Measurements from ENCODE around the gene APLN. TPM values are rescaled to one million over a fixed set of nuclear protein-coding genes. Genes with fewer than 3 reads are reported as not detected.

APLN gene
- total RNA-seq, 1 experiment from 2014 or later: not detected

DNA sequence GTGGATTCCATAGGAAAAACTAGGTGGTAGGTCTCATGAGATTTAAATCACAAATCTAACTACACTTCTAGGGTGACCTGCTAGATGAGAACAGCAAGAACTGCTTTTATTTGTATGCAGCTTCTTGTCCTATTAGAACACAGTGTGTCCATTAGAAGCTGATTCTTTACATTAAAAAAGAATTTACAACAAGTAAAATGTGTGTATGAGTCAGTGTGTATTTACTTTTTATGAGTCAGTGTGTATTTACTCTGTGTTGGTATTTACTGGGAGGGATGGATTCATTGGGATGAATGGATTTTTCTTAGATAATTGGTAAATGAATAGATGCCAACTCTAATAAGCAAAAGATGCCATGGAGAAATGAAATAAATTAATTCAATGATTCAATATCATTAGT is 43.4 kb upstream of the APLN start:
- BruUV-seq (replicated peaks): no TSS peak
- Mint-ChIP-seq H3K9me3 (ENCODE audit: unreplicated experiment) (no peaks in the 10 kb centered on the region), H3K36me3 (ENCODE audit: insufficient read depth, unreplicated experiment) (no peaks in the 10 kb centered on the region), H3K4me1 (ENCODE audit: insufficient read depth, unreplicated experiment) (no peaks in the 10 kb centered on the region), H3K27ac (ENCODE audit: low read depth, unreplicated experiment) (no peak overlapping the region), H3K4me3 (ENCODE audit: unreplicated experiment) (no peak overlapping the region), H3K27me3 (ENCODE audit: insufficient read depth, unreplicated experiment) (peaks cover 69% of the 10 kb centered on the region)
- TF ChIP-seq, protein P1, sequence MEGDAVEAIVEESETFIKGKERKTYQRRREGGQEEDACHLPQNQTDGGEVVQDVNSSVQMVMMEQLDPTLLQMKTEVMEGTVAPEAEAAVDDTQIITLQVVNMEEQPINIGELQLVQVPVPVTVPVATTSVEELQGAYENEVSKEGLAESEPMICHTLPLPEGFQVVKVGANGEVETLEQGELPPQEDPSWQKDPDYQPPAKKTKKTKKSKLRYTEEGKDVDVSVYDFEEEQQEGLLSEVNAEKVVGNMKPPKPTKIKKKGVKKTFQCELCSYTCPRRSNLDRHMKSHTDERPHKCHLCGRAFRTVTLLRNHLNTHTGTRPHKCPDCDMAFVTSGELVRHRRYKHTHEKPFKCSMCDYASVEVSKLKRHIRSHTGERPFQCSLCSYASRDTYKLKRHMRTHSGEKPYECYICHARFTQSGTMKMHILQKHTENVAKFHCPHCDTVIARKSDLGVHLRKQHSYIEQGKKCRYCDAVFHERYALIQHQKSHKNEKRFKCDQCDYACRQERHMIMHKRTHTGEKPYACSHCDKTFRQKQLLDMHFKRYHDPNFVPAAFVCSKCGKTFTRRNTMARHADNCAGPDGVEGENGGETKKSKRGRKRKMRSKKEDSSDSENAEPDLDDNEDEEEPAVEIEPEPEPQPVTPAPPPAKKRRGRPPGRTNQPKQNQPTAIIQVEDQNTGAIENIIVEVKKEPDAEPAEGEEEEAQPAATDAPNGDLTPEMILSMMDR (IDR thresholded peaks at IDR 0.05; ENCODE audit: unreplicated experiment): no peak
- ChIA-PET POLR2A (no interaction called here), CTCF (interaction anchor here (0.6 kb wide), 1 partner anchor 89 kb away, joined by 3 read pairs; no protein-coding TSS in a partner anchor)
- no peak for DNase-seq (ENCODE audit: unreplicated experiment)
- intact Hi-C loops (cut with micrococcal nuclease): no loop called here

DNA sequence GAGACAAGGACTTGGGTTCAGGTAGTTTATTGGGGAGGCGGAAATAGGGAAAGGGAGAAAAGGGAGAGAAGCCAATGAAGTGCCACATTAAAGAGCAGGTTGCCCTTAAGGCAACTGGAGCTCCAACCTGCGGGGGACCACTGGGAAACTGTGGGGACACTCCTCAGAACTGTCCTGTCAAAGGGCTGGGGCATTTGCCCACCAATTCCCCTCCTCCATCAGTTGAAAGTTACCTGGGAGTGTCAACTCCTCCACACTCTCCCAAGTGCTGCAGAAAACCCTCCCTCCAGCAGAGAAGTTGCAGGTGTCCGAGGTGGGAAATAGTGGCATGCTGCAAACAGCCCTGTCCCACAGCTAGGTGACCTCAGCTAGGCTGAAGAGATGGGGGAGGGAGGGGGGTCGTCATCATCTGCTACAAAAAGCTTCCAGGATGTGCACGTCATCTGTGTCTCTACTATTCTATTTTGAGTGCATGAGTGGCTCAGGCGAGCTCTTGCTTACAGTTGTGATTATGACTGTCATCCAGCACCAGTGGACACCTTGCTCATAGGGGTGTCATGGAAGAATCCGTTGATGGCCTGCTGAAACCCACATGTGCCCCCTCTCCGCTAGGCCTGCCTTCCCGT is 42.6 kb upstream of the APLN start:
- no peak overlapping the region for H3K4me3 Mint-ChIP-seq (ENCODE audit: unreplicated experiment)
- peaks cover 64% of the 10 kb centered on the region for H3K27me3 Mint-ChIP-seq (ENCODE audit: insufficient read depth, unreplicated experiment)
- POLR2A ChIA-PET: no interaction called here

DNA sequence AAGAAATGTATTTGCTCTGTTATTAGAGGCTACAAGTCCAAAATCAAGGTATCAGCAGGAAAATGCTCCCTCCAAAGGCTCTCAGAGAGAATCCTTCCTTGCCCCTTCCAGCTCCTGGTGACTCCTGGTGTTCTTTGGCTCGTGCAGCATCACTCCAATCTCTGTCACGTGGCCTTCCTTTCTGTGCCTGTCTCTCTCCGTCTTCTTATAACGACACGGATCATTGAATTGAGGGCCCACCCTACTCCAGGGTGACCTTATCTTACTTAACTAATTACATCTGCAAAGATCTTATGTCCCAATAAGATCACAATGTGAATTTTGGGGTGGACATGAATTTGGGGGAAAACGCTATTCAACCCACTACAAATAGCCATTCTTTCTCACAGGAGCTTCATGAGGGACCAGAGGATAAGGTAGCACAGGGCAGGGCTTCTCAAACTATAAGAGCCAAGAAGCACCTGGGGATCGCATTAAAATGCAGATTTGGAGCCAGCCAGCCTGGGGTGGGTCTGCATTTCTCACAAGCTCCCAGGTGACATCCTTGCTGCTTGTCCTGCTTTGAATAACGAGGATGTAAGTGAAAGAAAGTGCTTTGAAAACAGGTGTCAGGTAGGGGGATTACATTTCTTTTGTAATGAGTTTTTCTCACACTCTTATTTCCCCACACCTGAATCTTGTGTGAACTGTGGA is 41.9 kb upstream of the APLN start:
- TF ChIP-seq, protein P1 (IDR thresholded peaks at IDR 0.05; ENCODE audit: unreplicated experiment): no peak
- Mint-ChIP-seq H3K27me3 (ENCODE audit: insufficient read depth, unreplicated experiment) (peaks cover 56% of the 10 kb centered on the region), H3K27ac (ENCODE audit: low read depth, unreplicated experiment) (no peak overlapping the region), H3K4me1 (ENCODE audit: insufficient read depth, unreplicated experiment) (no peaks in the 10 kb centered on the region), H3K4me3 (ENCODE audit: unreplicated experiment) (no peak overlapping the region), H3K9me3 (ENCODE audit: unreplicated experiment) (no peaks in the 10 kb centered on the region), H3K36me3 (ENCODE audit: insufficient read depth, unreplicated experiment) (no peaks in the 10 kb centered on the region)
- ChIA-PET POLR2A (no interaction called here), CTCF (interaction anchor here (1.0 kb wide), 1 partner anchor 20 kb away, joined by 3 read pairs; no protein-coding TSS in a partner anchor)
- no TSS peak for BruUV-seq (replicated peaks)
- intact Hi-C loops (cut with micrococcal nuclease): no loop called here
- no peak for DNase-seq (ENCODE audit: unreplicated experiment)

More for the DNA sequence above, 42.6 kb upstream of the APLN start:
- CTCF ChIA-PET: interaction anchor here (0.6 to 1.0 kb wide), 2 partner anchors 20 to 88 kb away, joined by 3 read pairs; no protein-coding TSS in a partner anchor
- intact Hi-C loops (cut with micrococcal nuclease): no loop called here
- no peak for DNase-seq (ENCODE audit: unreplicated experiment)
- no TSS peak for BruUV-seq (replicated peaks)
- TF ChIP-seq, protein P1 (IDR thresholded peaks at IDR 0.05; ENCODE audit: unreplicated experiment): no peak
- no peak overlapping the region for H3K27ac Mint-ChIP-seq (ENCODE audit: low read depth, unreplicated experiment)
- H3K4me1 Mint-ChIP-seq (ENCODE audit: insufficient read depth, unreplicated experiment): no peaks in the 10 kb centered on the region
- no peaks in the 10 kb centered on the region for H3K9me3 Mint-ChIP-seq (ENCODE audit: unreplicated experiment)
- H3K36me3 Mint-ChIP-seq (ENCODE audit: insufficient read depth, unreplicated experiment): no peaks in the 10 kb centered on the region

DNA sequence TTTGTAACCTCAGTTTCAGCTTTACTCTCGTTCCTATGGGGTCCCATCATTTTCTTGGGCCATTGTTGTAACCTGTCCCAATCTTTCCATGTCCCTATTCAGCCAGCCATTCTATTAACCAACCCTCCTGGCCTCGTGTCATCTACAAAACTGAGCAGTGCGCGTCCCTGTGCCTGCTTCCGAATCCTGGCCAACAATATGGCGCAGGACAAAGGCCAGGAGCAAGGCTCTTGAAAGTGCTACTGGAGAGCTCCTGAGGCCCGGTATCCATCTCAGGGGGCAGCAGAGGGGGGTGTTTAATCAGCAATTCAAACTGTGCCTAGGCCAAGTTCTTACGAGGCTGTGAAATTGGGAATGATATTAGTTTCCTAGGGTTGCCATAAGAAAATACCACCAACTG is 41.2 kb upstream of the APLN start:
- intact Hi-C loops (cut with micrococcal nuclease): no loop called here
- ChIA-PET CTCF (interaction anchor here (0.6 kb wide), 1 partner anchor 16 kb away, joined by 3 read pairs; no protein-coding TSS in a partner anchor), POLR2A (no interaction called here)
- TF ChIP-seq, protein P1 (IDR thresholded peaks at IDR 0.05; ENCODE audit: unreplicated experiment): no peak
- no peak for DNase-seq (ENCODE audit: unreplicated experiment)
- Mint-ChIP-seq H3K27me3 (ENCODE audit: insufficient read depth, unreplicated experiment) (peaks cover 56% of the 10 kb centered on the region), H3K27ac (ENCODE audit: low read depth, unreplicated experiment) (no peak overlapping the region), H3K4me1 (ENCODE audit: insufficient read depth, unreplicated experiment) (no peaks in the 10 kb centered on the region), H3K9me3 (ENCODE audit: unreplicated experiment) (no peaks in the 10 kb centered on the region), H3K36me3 (ENCODE audit: insufficient read depth, unreplicated experiment) (no peaks in the 10 kb centered on the region), H3K4me3 (ENCODE audit: unreplicated experiment) (no peak overlapping the region)
- no TSS peak for BruUV-seq (replicated peaks)
